H1 (cell line): ENCODE data around the gene SPINK9. TPM values are rescaled to one million over a fixed set of nuclear protein-coding genes. Genes with fewer than 3 reads are reported as not detected.
A peak's percentile ranks its signal among the peaks of the same experiment; 100 is the strongest.

Experiments
- CTCF ChIA-PET: fragments of 300-600 bp; sonication (Branson Sonifier 250); formaldehyde crosslinking; loops from one replicate; lab custom pipeline; 2021; ENCODE audit not compliant: partially characterized antibody; lab: Charles Lee
- POLR2A ChIA-PET: fragments of 300-600 bp; sonication (Branson Sonifier 250); formaldehyde crosslinking; loops from one replicate; lab custom pipeline; 2021; ENCODE audit warnings: inconsistent platforms; ENCODE audit not compliant: partially characterized antibody; lab: Charles Lee
- DNase-seq, 2 experiments: peaks; one replicate each; pipeline versions ENCODE4 v3.0.0 to v3.0.0-alpha.2; 2010 to 2022; ENCODE audit warnings: low spot score in 2 of 2, low read depth in 1 of 2, mixed read lengths in 1 of 2
- FAIRE-seq: peaks from 2 replicates; lab custom pipeline; 2011; peaks lifted over from hg19 to GRCh38; lab: Jason Lieb, UNC
- H2AFZ ChIP-seq: 2 replicates; pipeline ENCODE4 v1.8.1; 2012; ENCODE audit warnings: low read length, inconsistent platforms
- H2AK5ac ChIP-seq: 2 replicates; pipeline ENCODE4 v1.6.1; 2013; ENCODE audit warnings: low read depth, low read length
- H2BK120ac ChIP-seq: replicated peaks from 2 replicates; pipeline ENCODE3; 2013; ENCODE audit warnings: low read depth, low read length, inconsistent platforms
- H2BK12ac ChIP-seq: 2 replicates; pipeline ENCODE4 v1.6.1; 2013; ENCODE audit warnings: low read depth, low read length
- H2BK15ac ChIP-seq: 2 replicates; pipeline ENCODE4 v1.6.1; 2013; ENCODE audit warnings: low read length
- H2BK20ac ChIP-seq: 2 replicates; pipeline ENCODE4 v1.6.1; 2013; ENCODE audit warnings: low read length
- H2BK5ac ChIP-seq: 2 replicates; pipeline ENCODE4 v1.6.1; 2013; ENCODE audit warnings: low read depth, low read length
- H3K14ac ChIP-seq: 2 replicates; pipeline ENCODE4 v1.6.1; 2013; ENCODE audit warnings: inconsistent platforms; ENCODE audit not compliant: insufficient read length
- H3K18ac ChIP-seq: 2 replicates; pipeline ENCODE4 v1.6.1; 2013; ENCODE audit warnings: low read length; ENCODE audit errors: extremely low read depth
- H3K23ac ChIP-seq: 2 replicates; pipeline ENCODE4 v1.6.1; 2013; ENCODE audit warnings: inconsistent platforms; ENCODE audit not compliant: insufficient read length
- H3K23me2 ChIP-seq: 2 replicates; pipeline ENCODE4 v1.6.1; 2013; ENCODE audit warnings: low read depth, low read length
- H3K27ac ChIP-seq: 2 replicates; pipeline ENCODE4 v1.6.1; 2011; ENCODE audit warnings: low read depth, low read length, inconsistent platforms
- H3K27me3 ChIP-seq, 4 experiments: replicated peaks in 1 of 4; 1 replicate in 1 of 4; 2 replicates in 3 of 4; pipeline versions ENCODE4 v1.6.1 to v1.8.1; 2011 to 2013; ENCODE audit warnings: low read length in 3 of 4, mild to moderate bottlenecking in 3 of 4, inconsistent platforms in 2 of 4, mixed read lengths in 2 of 4, moderate library complexity in 1 of 4; ENCODE audit not compliant: control insufficient read depth in 3 of 4, insufficient read depth in 3 of 4; ENCODE audit errors: extremely low read depth in 1 of 4
- H3K36me3 ChIP-seq, 4 experiments: 2 replicates each; pipeline versions ENCODE4 v1.6.1 to v1.8.1; 2011 to 2013; ENCODE audit warnings: mild to moderate bottlenecking in 4 of 4, low read length in 3 of 4, moderate library complexity in 2 of 4, control low read depth in 1 of 4, inconsistent platforms in 1 of 4; ENCODE audit not compliant: insufficient read depth in 4 of 4, control insufficient read depth in 2 of 4
- H3K4ac ChIP-seq: replicated peaks from 2 replicates; pipeline ENCODE3; 2013; ENCODE audit warnings: low read length, low read depth, mixed read lengths, inconsistent platforms; ENCODE audit not compliant: insufficient read length
- H3K4me1 ChIP-seq, 4 experiments: replicated peaks in 1 of 4; 1 replicate in 1 of 4; 2 replicates in 3 of 4; pipeline versions ENCODE4 v1.6.1 to v1.8.1; 2011 to 2013; ENCODE audit warnings: low read length in 3 of 4, inconsistent platforms in 2 of 4, mixed read lengths in 1 of 4; ENCODE audit not compliant: insufficient read depth in 4 of 4, control insufficient read depth in 3 of 4
- H3K4me2 ChIP-seq, 2 experiments: 2 replicates each; pipeline versions ENCODE4 v1.6.1 to v1.8.1; 2011 to 2013; ENCODE audit warnings: low read depth in 2 of 2, low read length in 2 of 2, control low read depth in 1 of 2, inconsistent platforms in 1 of 2, mild to moderate bottlenecking in 1 of 2; ENCODE audit not compliant: insufficient read depth in 1 of 2
- H3K4me3 ChIP-seq, 4 experiments: fragments of 200-600, 300-600 bp in 1 of 4; sonication (generic), shearing (Covaris generic), sonication (Bioruptor Twin) in 1 of 4; 2 replicates each; pipeline versions ENCODE4 v1.5.1 to v1.8.1; 2011 to 2016; ENCODE audit warnings: low read length in 4 of 4, low read depth in 3 of 4, control low read depth in 2 of 4, inconsistent platforms in 2 of 4, mild to moderate bottlenecking in 2 of 4, mixed read lengths in 1 of 4, moderate library complexity in 1 of 4; ENCODE audit not compliant: insufficient read depth in 2 of 4; ENCODE audit errors: extremely low read depth in 1 of 4
- H3K56ac ChIP-seq: replicated peaks from 2 replicates; pipeline ENCODE3; 2013; ENCODE audit warnings: low read depth, mild to moderate bottlenecking, mixed read lengths, low read length, inconsistent platforms; ENCODE audit not compliant: insufficient read length
- H3K79me1 ChIP-seq: 2 replicates; pipeline ENCODE4 v1.6.1; 2013; ENCODE audit warnings: low read depth, low read length, control low read depth
- H3K79me2 ChIP-seq, 2 experiments: 2 replicates each; pipeline versions ENCODE4 v1.6.1 to v1.8.1; 2012 to 2013; ENCODE audit warnings: low read length in 2 of 2, mild to moderate bottlenecking in 2 of 2, inconsistent platforms in 1 of 2; ENCODE audit not compliant: insufficient read depth in 2 of 2, control insufficient read depth in 1 of 2
- H3K9ac ChIP-seq, 4 experiments: replicated peaks in 1 of 4; 1 replicate in 1 of 4; 2 replicates in 3 of 4; pipeline versions ENCODE4 v1.6.1 to v1.8.1; 2011 to 2013; ENCODE audit warnings: low read depth in 3 of 4, low read length in 3 of 4, control low read depth in 2 of 4, mild to moderate bottlenecking in 2 of 4, moderate library complexity in 2 of 4, inconsistent platforms in 1 of 4; ENCODE audit errors: extremely low read depth in 1 of 4
- H3K9me3 ChIP-seq, 2 experiments: 2 replicates each; pipeline versions ENCODE4 v1.6.1 to v1.8.1; 2012 to 2013; ENCODE audit warnings: mild to moderate bottlenecking in 2 of 2, moderate library complexity in 2 of 2, control low read depth in 1 of 2, inconsistent platforms in 1 of 2, low read depth in 1 of 2, low read length in 1 of 2, mixed read lengths in 1 of 2; ENCODE audit not compliant: insufficient read depth in 2 of 2
- H4K20me1 ChIP-seq, 2 experiments: replicated peaks in 1 of 2; 2 replicates each; pipeline versions ENCODE3 to v1.8.1; 2011 to 2013; ENCODE audit warnings: inconsistent platforms in 2 of 2, low read length in 2 of 2, mild to moderate bottlenecking in 1 of 2; ENCODE audit not compliant: insufficient read depth in 2 of 2, control insufficient read depth in 1 of 2
- H4K5ac ChIP-seq: 2 replicates; pipeline ENCODE4 v1.6.1; 2013; ENCODE audit warnings: low read length, low read depth, mixed read lengths, inconsistent platforms; ENCODE audit not compliant: insufficient read length
- H4K8ac ChIP-seq: 2 replicates; pipeline ENCODE4 v1.8.0; 2013; ENCODE audit warnings: mild to moderate bottlenecking, moderate library complexity, low read length, inconsistent platforms; ENCODE audit not compliant: insufficient read depth; ENCODE audit errors: extremely low read depth
- H4K91ac ChIP-seq: replicated peaks from 2 replicates; pipeline ENCODE3; 2013; ENCODE audit warnings: low read length, mixed read lengths, inconsistent platforms; ENCODE audit not compliant: insufficient read length
- ASH2L ChIP-seq: fragments of 200-600, 300-600 bp; sonication (generic); IDR thresholded peaks from one replicate; pipeline ENCODE4 v1.7.1; 2017; ENCODE audit warnings: low read length
- CHD2 ChIP-seq: IDR thresholded peaks from 2 replicates; pipeline ENCODE4 v1.6.1; 2012; ENCODE audit warnings: low read length, improper control_type of control experiment
- JUND ChIP-seq: IDR thresholded peaks from 2 replicates; pipeline ENCODE4 v1.6.1; 2011; ENCODE audit warnings: mild to moderate bottlenecking, improper control_type of control experiment, low read length
- KDM1A ChIP-seq: fragments of 200-600, 300-600 bp; sonication (generic); IDR thresholded peaks from 2 replicates; pipeline ENCODE4 v1.7.1; 2016; ENCODE audit warnings: mild to moderate bottlenecking, low read length, borderline replicate concordance
- RAD21 ChIP-seq, 2 experiments: IDR thresholded peaks in 1 of 2; conservative IDR thresholded peaks in 1 of 2; 2 replicates each; pipeline ENCODE4 v1.6.1; 2011; ENCODE audit warnings: low read depth in 2 of 2, low read length in 2 of 2, improper control_type of control experiment in 1 of 2, inconsistent platforms in 1 of 2, mild to moderate bottlenecking in 1 of 2, moderate library complexity in 1 of 2
- TCF12 ChIP-seq: IDR thresholded peaks from 2 replicates; pipeline ENCODE4 v1.6.1; 2011; ENCODE audit warnings: low read depth, mild to moderate bottlenecking, low read length
- WGBS, 2 experiments: shearing (Covaris generic) in 1 of 2; methylation state at CpG; one replicate each; pipeline versions ENCODE4 v1.1.6 to v1.1.7; 2013 to 2015; ENCODE audit warnings: low lambda C conversion rate in 2 of 2, mixed read lengths in 2 of 2, inconsistent platforms in 1 of 2, low coverage in 1 of 2, missing lambda C conversion rate in 1 of 2; ENCODE audit not compliant: insufficient replicate concordance in 2 of 2, insufficient coverage in 1 of 2, insufficient read length in 1 of 2; ENCODE audit errors: extremely low coverage in 1 of 2, missing lambda C conversion rate in 1 of 2; 5-methylcytosine and 5-hydroxymethylcytosine counted together
- polyA plus RNA-seq, 7 experiments: library from polyadenylated mRNA; depleted of rRNA in 3 of 7; stranded (reverse) in 5 of 7; unstranded in 2 of 7; fragments of >200 nt in 5 of 7; fragments of 200-250 nt in 2 of 7; gene quantifications; 1 replicate in 5 of 7; 2 replicates in 1 of 7; 4 replicates in 1 of 7; pipeline versions ENCODE4 v1.2.1 to v1.2.3, GENCODE V29; 2011 to 2013; ENCODE audit warnings: missing spikeins in 2 of 7, mixed read lengths in 2 of 7
- total RNA-seq: library from RNA; stranded (reverse); fragmentation: NEBNext Ultra II Directional; extraction: Animal tissue kit (Norgen Biotek cat#: 25700); gene quantifications from 2 replicates; pipeline ENCODE4 v1.2.1, GENCODE V29; 2021
- TF ChIP-seq, protein P1 (sequence below), 3 experiments: IDR thresholded peaks; 1 replicate in 2 of 3; 2 replicates in 1 of 3; pipeline versions ENCODE4 v1.5.1 to v1.6.1; 2011; ENCODE audit warnings: low read length in 3 of 3, mild to moderate bottlenecking in 3 of 3, inconsistent platforms in 2 of 3, low read depth in 1 of 3, moderate library complexity in 1 of 3; ENCODE audit not compliant: insufficient read depth in 1 of 3; ENCODE audit errors: control extremely low read depth in 1 of 3
- TF ChIP-seq, protein P2 (sequence below): IDR thresholded peaks from 2 replicates; pipeline ENCODE4 v1.6.1; 2012; ENCODE audit warnings: inconsistent platforms

Gene SPINK9
- total and polyA plus RNA-seq, 2 of the 8 experiments (the other 6 are each of a cell fraction or from before 2014, with no cell fraction given) = not detected

DNA sequence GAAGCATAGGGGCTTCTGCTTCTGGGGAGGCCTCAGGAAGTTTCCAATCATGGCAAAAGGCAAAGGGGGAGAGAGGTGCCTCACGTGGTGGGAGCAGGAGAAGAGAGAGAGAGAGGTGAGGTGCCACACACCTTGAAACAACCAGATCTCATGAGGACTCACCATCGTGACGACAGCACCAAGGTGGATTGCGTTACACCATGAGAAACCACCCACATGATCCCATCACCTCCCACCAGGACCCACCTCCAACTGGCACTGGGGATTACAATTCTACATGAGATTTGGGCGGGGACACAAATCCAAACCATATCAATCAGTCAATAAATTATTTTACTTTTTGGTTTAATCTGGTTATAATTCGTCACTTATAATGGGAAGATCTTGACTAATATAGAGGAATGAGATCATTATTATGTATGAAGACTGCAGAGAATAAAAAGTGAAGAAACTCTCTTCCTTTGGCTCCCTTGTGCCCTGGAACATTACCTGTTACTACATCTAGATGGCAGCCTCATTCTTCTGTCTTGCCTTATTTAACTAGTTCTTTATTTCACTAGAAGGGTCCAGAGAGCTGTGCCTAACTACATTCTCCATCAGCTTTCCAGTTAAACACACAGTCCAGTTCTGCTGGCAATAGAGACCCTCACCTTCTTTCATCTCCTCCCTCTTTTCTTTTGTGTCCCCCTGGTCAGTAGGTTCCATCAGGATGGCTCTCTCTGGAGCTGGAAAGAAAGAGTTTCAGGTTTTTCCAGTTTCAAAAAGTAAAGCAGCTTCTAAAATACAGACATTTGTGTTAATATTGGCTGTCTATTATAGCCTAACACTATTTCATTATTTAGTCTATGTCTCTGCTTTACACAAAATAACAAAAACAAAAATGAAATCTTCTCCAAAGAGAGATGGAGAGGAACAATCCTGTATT is 44.8 kb upstream of the SPINK9 start:
- no peaks in the 10 kb centered on the region for H3K36me3 ChIP-seq
- 0 out of 7 replicates have a peak, but pooled peaks cover 0 to 3% (median 0%) of the 10 kb centered on the region in 4 experiments for H3K4me1 ChIP-seq
- H4K8ac ChIP-seq = no peak overlapping the region
- FAIRE-seq (peak; percentile 74), DNase-seq (no peak)
- H3K27ac ChIP-seq = no peak overlapping the region
- H3K56ac ChIP-seq = no peak overlapping the region
- H4K20me1 ChIP-seq = no peaks in the 10 kb centered on the region
- 39% methylated on average over 5 of the region's 6 CpGs; no CpG with 5 or more reads in 1 of the 2 experiments for WGBS, 2 experiments
- H2BK12ac ChIP-seq = no peak overlapping the region
- H4K91ac ChIP-seq = no peak overlapping the region
- no peak overlapping the region for H2BK120ac ChIP-seq
- H3K23me2 ChIP-seq = no peaks in the 10 kb centered on the region
- H3K27me3 ChIP-seq = no peaks in the 10 kb centered on the region
- no peak overlapping the region for H2BK5ac ChIP-seq
- no peak overlapping the region for H4K5ac ChIP-seq
- H2BK15ac ChIP-seq = no peak overlapping the region
- H2BK20ac ChIP-seq = no peak overlapping the region
- H3K4me2 ChIP-seq = no peak overlapping the region
- H3K4ac ChIP-seq = no peak overlapping the region
- no peak overlapping the region for H2AK5ac ChIP-seq
- H3K14ac ChIP-seq = no peak overlapping the region
- H3K9ac ChIP-seq = no peak overlapping the region
- POLR2A ChIA-PET = interaction anchor here (0.6 to 1.2 kb wide), 2 partner anchors 29 to 145 kb away, joined by 3 to 4 read pairs; no protein-coding TSS in a partner anchor
- no peak overlapping the region for H3K23ac ChIP-seq
- no peaks in the 10 kb centered on the region for H3K79me2 ChIP-seq
- H3K4me3 ChIP-seq = no peak overlapping the region
- no peaks in the 10 kb centered on the region for H3K9me3 ChIP-seq
- H3K18ac ChIP-seq = no peak overlapping the region
- CTCF ChIA-PET = interaction anchor here (0.6 to 3.1 kb wide), 26 partner anchors 8 to 337 kb away, joined by 3 to 53 read pairs (median 4); partner anchors contain the start of genes MARCOL and SPINK13
- H3K79me1 ChIP-seq = no peaks in the 10 kb centered on the region
- H2AFZ ChIP-seq = peak overlapping the region; percentile 74
- TF ChIP-seq JUND = no peak
- no peak for TF ChIP-seq CHD2
- peak; percentile 73 to 77 for TF ChIP-seq RAD21 (IDR thresholded peaks at IDR 0.05 in 1 of 2, conservative IDR thresholded peaks at IDR 0.05 in 1 of 2; ENCODE audit: low read depth in 2 of 2, low read length in 2 of 2)
- TF ChIP-seq, protein P1, sequence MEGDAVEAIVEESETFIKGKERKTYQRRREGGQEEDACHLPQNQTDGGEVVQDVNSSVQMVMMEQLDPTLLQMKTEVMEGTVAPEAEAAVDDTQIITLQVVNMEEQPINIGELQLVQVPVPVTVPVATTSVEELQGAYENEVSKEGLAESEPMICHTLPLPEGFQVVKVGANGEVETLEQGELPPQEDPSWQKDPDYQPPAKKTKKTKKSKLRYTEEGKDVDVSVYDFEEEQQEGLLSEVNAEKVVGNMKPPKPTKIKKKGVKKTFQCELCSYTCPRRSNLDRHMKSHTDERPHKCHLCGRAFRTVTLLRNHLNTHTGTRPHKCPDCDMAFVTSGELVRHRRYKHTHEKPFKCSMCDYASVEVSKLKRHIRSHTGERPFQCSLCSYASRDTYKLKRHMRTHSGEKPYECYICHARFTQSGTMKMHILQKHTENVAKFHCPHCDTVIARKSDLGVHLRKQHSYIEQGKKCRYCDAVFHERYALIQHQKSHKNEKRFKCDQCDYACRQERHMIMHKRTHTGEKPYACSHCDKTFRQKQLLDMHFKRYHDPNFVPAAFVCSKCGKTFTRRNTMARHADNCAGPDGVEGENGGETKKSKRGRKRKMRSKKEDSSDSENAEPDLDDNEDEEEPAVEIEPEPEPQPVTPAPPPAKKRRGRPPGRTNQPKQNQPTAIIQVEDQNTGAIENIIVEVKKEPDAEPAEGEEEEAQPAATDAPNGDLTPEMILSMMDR (IDR thresholded peaks at IDR 0.05; ENCODE audit: control extremely low read depth in 1 of 3, insufficient read depth in 1 of 3, low read depth in 1 of 3, low read length in 3 of 3) = peak in 2 of 3 experiments; percentile 45 to 57; a peak in 2 of 4 replicates
- TF ChIP-seq, protein P2, sequence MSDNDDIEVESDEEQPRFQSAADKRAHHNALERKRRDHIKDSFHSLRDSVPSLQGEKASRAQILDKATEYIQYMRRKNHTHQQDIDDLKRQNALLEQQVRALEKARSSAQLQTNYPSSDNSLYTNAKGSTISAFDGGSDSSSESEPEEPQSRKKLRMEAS = no peak
- no peak for TF ChIP-seq TCF12
- TF ChIP-seq ASH2L = no peak
- TF ChIP-seq KDM1A = no peak
